GM19324 (cell line): ENCODE measurements around the gene MFF.

Experiments
- ATAC-seq: cut with Tn5 transposase; IDR thresholded peaks from one replicate; pipeline ENCODE4 v1.9.1; 2021; ENCODE audit warnings: mild to moderate bottlenecking, moderate library complexity; ENCODE audit not compliant: unreplicated experiment, low FRiP score

MFF gene

GRCh38 chr2:227402959-227403358 lies 77.9 kb downstream of the MFF start:
- no peak for ATAC-seq

GRCh38 chr2:227404585-227405271 lies 79.7 kb downstream of the MFF start:
- no peak for ATAC-seq

GRCh38 chr2:227406177-227407031 lies 81.4 kb downstream of the MFF start:
- no peak for ATAC-seq
